ENCODE results near the gene SNTG2.

- TF ChIP-seq CTCF (IDR thresholded peaks at IDR 0.05) (no peak), POLR2A (IDR thresholded peaks at IDR 0.05) (peak in 1 of 2 donors; percentile 34)
These were observed 464.9 kb downstream of the SNTG2 start for GRCh38 chr2:1415501-1415900.
